Skeletal muscle satellite cell (primary cell): ENCODE data around the gene NOC2L.

Experiments used
- H3K27me3 ChIP-seq: 2 replicates; pipeline ENCODE4 v1.7.0; 2013; ENCODE audit warnings: low read length; ENCODE audit not compliant: control insufficient read depth, insufficient read depth
- H3K36me3 ChIP-seq: 2 replicates; pipeline ENCODE4 v1.7.0; 2013; ENCODE audit warnings: mild to moderate bottlenecking, control low read depth, low read length; ENCODE audit not compliant: insufficient read depth
- H3K4me1 ChIP-seq: 2 replicates; pipeline ENCODE4 v1.7.0; 2013; ENCODE audit warnings: low read length; ENCODE audit not compliant: control insufficient read depth, insufficient read depth
- H3K4me2 ChIP-seq: 2 replicates; pipeline ENCODE4 v1.7.0; 2013; ENCODE audit warnings: mild to moderate bottlenecking, low read length
- H3K4me3 ChIP-seq: 2 replicates; pipeline ENCODE4 v1.7.0; 2013; ENCODE audit warnings: low read length
- H3K9ac ChIP-seq: 2 replicates; pipeline ENCODE4 v1.7.0; 2013; ENCODE audit warnings: mild to moderate bottlenecking, low read depth, low read length, moderate library complexity
- H3K9me3 ChIP-seq: replicated peaks from 2 replicates; pipeline ENCODE4 v1.7.0; 2013; ENCODE audit warnings: mild to moderate bottlenecking, control low read depth, low read length

Gene NOC2L

GRCh38 chr1:942864-943533 is 16.1 kb downstream of the NOC2L start:
- peaks cover 65% of the 10 kb centered on the region for H3K4me1 ChIP-seq
- peak overlapping the region; percentile 81 for H3K4me2 ChIP-seq
- H3K36me3 ChIP-seq = peaks cover 33% of the 10 kb centered on the region
- no peak overlapping the region for H3K9ac ChIP-seq
- H3K27me3 ChIP-seq = no peaks in the 10 kb centered on the region
- H3K4me3 ChIP-seq = peak overlapping the region; percentile 57
- H3K9me3 ChIP-seq = no peaks in the 10 kb centered on the region

GRCh38 chr1:942411-942821 is 16.6 kb downstream of the NOC2L start:
- Histone ChIP-seq H3K9ac (no peak overlapping the region), H3K9me3 (no peaks in the 10 kb centered on the region), H3K4me3 (peak overlapping the region; percentile 57), H3K4me1 (peaks cover 65% of the 10 kb centered on the region), H3K36me3 (peaks cover 27% of the 10 kb centered on the region), H3K4me2 (peak overlapping the region; percentile 81), H3K27me3 (no peaks in the 10 kb centered on the region)

GRCh38 chr1:941588-942383 is 17.3 kb downstream of the NOC2L start:
- H3K36me3 ChIP-seq = peaks cover 21% of the 10 kb centered on the region
- H3K4me2 ChIP-seq = peak overlapping the region; percentile 81
- peaks cover 65% of the 10 kb centered on the region for H3K4me1 ChIP-seq
- H3K4me3 ChIP-seq = peak overlapping the region; percentile 57
- peak overlapping the region; percentile 55 for H3K9ac ChIP-seq
- no peaks in the 10 kb centered on the region for H3K9me3 ChIP-seq
- no peaks in the 10 kb centered on the region for H3K27me3 ChIP-seq

GRCh38 chr1:941015-941587 is 18.0 kb downstream of the NOC2L start:
- Histone ChIP-seq H3K9ac (peak overlapping the region; percentile 55), H3K4me3 (peak overlapping the region; percentile 57), H3K27me3 (no peaks in the 10 kb centered on the region)

GRCh38 chr1:940107-941014 is 18.7 kb downstream of the NOC2L start:
- Histone ChIP-seq H3K9ac (peak overlapping the region; percentile 55), H3K9me3 (no peaks in the 10 kb centered on the region), H3K4me3 (peak overlapping the region; percentile 57), H3K27me3 (peaks cover 3% of the 10 kb centered on the region), H3K36me3 (peaks cover 11% of the 10 kb centered on the region), H3K4me1 (peaks cover 71% of the 10 kb centered on the region), H3K4me2 (peak overlapping the region; percentile 81)

More at GRCh38 chr1:941015-941587, 18.0 kb downstream of the NOC2L start:
- Histone ChIP-seq H3K4me2 (peak overlapping the region; percentile 81), H3K36me3 (peaks cover 16% of the 10 kb centered on the region), H3K4me1 (peaks cover 65% of the 10 kb centered on the region), H3K9me3 (no peaks in the 10 kb centered on the region)

GRCh38 chr1:939511-940106 is 19.4 kb downstream of the NOC2L start:
- H3K9ac ChIP-seq = no peak overlapping the region
- H3K36me3 ChIP-seq = peaks cover 6% of the 10 kb centered on the region
- H3K9me3 ChIP-seq = no peaks in the 10 kb centered on the region
- H3K4me3 ChIP-seq = no peak overlapping the region
- H3K4me2 ChIP-seq = peak overlapping the region; percentile 81
- peaks cover 9% of the 10 kb centered on the region for H3K27me3 ChIP-seq
- H3K4me1 ChIP-seq = peaks cover 70% of the 10 kb centered on the region

- no peaks in the 10 kb centered on the region for H3K9me3 ChIP-seq
- no peak overlapping the region for H3K9ac ChIP-seq
- peaks cover 9% of the 10 kb centered on the region for H3K27me3 ChIP-seq
- no peak overlapping the region for H3K4me2 ChIP-seq
- H3K36me3 ChIP-seq = peaks cover 4% of the 10 kb centered on the region
- peaks cover 64% of the 10 kb centered on the region for H3K4me1 ChIP-seq
- no peak overlapping the region for H3K4me3 ChIP-seq
Observed at GRCh38 chr1:938711-939489, 20.2 kb downstream of the NOC2L start.

- Histone ChIP-seq H3K9me3 (no peaks in the 10 kb centered on the region), H3K4me2 (no peak overlapping the region), H3K9ac (no peak overlapping the region), H3K27me3 (peaks cover 9% of the 10 kb centered on the region), H3K36me3 (no peaks in the 10 kb centered on the region), H3K4me3 (no peak overlapping the region), H3K4me1 (peaks cover 57% of the 10 kb centered on the region)
Observed at GRCh38 chr1:938088-938683, 20.9 kb downstream of the NOC2L start.

GRCh38 chr1:937521-937920 is 21.5 kb downstream of the NOC2L start:
- Histone ChIP-seq H3K4me2 (no peak overlapping the region), H3K27me3 (peaks cover 13% of the 10 kb centered on the region), H3K4me1 (peaks cover 51% of the 10 kb centered on the region), H3K9me3 (no peaks in the 10 kb centered on the region), H3K9ac (no peak overlapping the region), H3K36me3 (no peaks in the 10 kb centered on the region), H3K4me3 (no peak overlapping the region)
